GM06990 (cell line): Measurements from ENCODE around the gene SERPINA3.

ENCODE experiments used
- DNase-seq: peaks from one replicate; pipeline ENCODE4 v3.0.0-alpha.2; 2011; ENCODE audit not compliant: insufficient read length; ENCODE audit errors: extremely low read depth
- H3K27me3 ChIP-seq: replicated peaks from 2 replicates; pipeline ENCODE4 v1.6.0; 2011; ENCODE audit warnings: low read length; ENCODE audit not compliant: control insufficient read depth, insufficient read depth
- H3K36me3 ChIP-seq: 2 replicates; pipeline ENCODE4 v1.5.1; 2011; ENCODE audit warnings: low read length; ENCODE audit not compliant: control insufficient read depth, insufficient read depth
- H3K4me3 ChIP-seq: replicated peaks from 2 replicates; pipeline ENCODE4 v1.5.1; 2011; ENCODE audit warnings: low read depth, mild to moderate bottlenecking, control low read depth, low read length
- TF ChIP-seq, protein P1 (sequence below): IDR thresholded peaks from 2 replicates; pipeline ENCODE4 v1.5.1; 2011; ENCODE audit warnings: low read length, control low read depth, mild to moderate bottlenecking, inconsistent platforms; ENCODE audit not compliant: insufficient read depth, poor library complexity, severe bottlenecking

SERPINA3 gene

GRCh38 chr14:94660306-94660946 lies 48.2 kb downstream of the SERPINA3 start:
- Histone ChIP-seq H3K27me3 (no peaks in the 10 kb centered on the region; the same call in 1 of the 2 replicates), H3K36me3 (no peaks in the 10 kb centered on the region), H3K4me3 (no peak overlapping the region)
- DNase-seq = no peak
- TF ChIP-seq, protein P1, sequence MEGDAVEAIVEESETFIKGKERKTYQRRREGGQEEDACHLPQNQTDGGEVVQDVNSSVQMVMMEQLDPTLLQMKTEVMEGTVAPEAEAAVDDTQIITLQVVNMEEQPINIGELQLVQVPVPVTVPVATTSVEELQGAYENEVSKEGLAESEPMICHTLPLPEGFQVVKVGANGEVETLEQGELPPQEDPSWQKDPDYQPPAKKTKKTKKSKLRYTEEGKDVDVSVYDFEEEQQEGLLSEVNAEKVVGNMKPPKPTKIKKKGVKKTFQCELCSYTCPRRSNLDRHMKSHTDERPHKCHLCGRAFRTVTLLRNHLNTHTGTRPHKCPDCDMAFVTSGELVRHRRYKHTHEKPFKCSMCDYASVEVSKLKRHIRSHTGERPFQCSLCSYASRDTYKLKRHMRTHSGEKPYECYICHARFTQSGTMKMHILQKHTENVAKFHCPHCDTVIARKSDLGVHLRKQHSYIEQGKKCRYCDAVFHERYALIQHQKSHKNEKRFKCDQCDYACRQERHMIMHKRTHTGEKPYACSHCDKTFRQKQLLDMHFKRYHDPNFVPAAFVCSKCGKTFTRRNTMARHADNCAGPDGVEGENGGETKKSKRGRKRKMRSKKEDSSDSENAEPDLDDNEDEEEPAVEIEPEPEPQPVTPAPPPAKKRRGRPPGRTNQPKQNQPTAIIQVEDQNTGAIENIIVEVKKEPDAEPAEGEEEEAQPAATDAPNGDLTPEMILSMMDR = no peak

DNA sequence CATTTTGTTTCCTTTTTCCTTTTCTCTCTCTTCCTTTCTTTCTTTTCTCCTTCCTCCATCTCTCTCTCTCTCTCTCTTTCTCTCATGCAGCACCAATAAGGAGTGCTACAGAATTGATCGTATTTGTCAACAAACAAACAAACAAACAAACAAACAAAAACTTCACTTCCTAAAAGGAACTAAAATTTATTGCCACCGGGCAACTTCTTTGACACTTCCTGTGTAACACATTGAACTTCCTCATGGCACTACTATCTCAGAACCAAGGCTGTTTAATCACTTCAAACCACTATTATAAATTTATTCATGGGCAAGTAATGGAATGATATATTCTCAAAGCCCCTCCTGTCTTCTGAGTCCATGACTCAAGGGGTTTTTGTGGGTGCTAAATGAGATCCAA lies 51.3 kb downstream of the SERPINA3 start:
- H3K36me3 ChIP-seq = no peaks in the 10 kb centered on the region
- DNase-seq = no peak
- no peaks in the 10 kb centered on the region; the same call in 1 of the 2 replicates for H3K27me3 ChIP-seq
- TF ChIP-seq, protein P1 = no peak
- H3K4me3 ChIP-seq = no peak overlapping the region

GRCh38 chr14:94663965-94664704 lies 51.9 kb downstream of the SERPINA3 start:
- Histone ChIP-seq H3K4me3 (no peak overlapping the region), H3K27me3 (no peaks in the 10 kb centered on the region; the same call in 1 of the 2 replicates), H3K36me3 (no peaks in the 10 kb centered on the region)
- DNase-seq = no peak
- TF ChIP-seq, protein P1 = no peak

DNA sequence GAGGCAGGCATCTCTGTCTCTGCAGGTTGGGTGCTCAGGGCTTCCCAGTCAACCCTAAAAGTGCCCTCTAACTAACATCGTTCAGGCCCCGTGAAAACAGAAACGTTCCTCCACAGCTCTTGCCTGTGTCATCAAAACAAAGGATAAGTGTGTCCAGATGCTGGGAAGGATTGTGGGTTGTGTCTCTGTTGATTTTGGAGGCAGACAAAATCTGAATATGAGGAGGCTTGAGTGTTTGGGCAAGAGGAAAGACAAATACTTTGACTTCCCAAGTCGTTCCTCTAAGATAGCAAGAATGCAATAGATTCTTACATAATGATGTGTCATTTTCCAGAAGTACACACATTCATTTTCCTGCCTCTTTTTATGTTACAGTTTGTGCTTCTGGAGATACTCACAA lies 52.9 kb downstream of the SERPINA3 start:
- Histone ChIP-seq H3K27me3 (no peaks in the 10 kb centered on the region; the same call in 1 of the 2 replicates), H3K36me3 (no peaks in the 10 kb centered on the region), H3K4me3 (no peak overlapping the region)
- TF ChIP-seq, protein P1 = no peak
- no peak for DNase-seq

DNA sequence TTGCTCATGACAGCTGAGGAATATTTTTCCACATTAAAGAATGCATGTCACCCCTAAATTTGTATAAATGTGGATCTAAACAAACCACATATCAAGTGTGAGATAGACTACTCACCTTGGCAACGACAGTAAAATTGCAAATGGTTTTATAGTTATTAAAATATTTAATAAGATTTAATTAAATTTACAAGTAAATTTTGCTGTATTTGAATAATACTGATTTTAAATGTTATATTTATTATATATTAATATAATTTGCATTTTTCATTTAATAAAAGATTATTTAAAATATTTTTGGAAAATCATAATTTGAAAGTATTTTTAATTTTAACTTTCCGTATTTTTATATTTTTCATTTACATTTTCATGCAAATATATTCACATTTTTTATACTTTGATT lies 53.4 kb downstream of the SERPINA3 start:
- no peak for DNase-seq
- H3K4me3 ChIP-seq = no peak overlapping the region
- H3K36me3 ChIP-seq = no peaks in the 10 kb centered on the region
- no peaks in the 10 kb centered on the region; the same call in 1 of the 2 replicates for H3K27me3 ChIP-seq
- TF ChIP-seq, protein P1 = no peak
